Activated CD4-positive, alpha-beta T cell treated with anti-CD3 and anti-CD28 coated beads, Interleukin-2, amount 10 ng/mL, durations not matched to agents 7 days and 5 days (primary cell): ENCODE results near the gene CASZ1. TPM values are rescaled to one million over a fixed set of nuclear protein-coding genes. Genes with fewer than 3 reads are reported as not detected.
A peak's percentile ranks its signal among the peaks of the same experiment; 100 is the strongest.

Experiments used
- CTCF ChIA-PET: fragments of 350-600 bp; sonication (Branson Sonifier 250); formaldehyde crosslinking; loops from one replicate; lab custom pipeline; 2021; ENCODE audit warnings: antibody characterized with exemption; lab: Charles Lee
- POLR2A ChIA-PET: fragments of 350-600 bp; sonication (Branson Sonifier 250); formaldehyde crosslinking; loops from one replicate; lab custom pipeline; 2021; ENCODE audit warnings: antibody characterized with exemption; lab: Charles Lee
- DNase-seq: peaks from one replicate; pipeline ENCODE4 v3.0.0-alpha.2; 2020
- H3K27ac Mint-ChIP-seq: one replicate; pipeline ENCODE4 v1.8.0; 2021; ENCODE audit warnings: mild to moderate bottlenecking, moderate library complexity, mixed read lengths
- H3K27me3 Mint-ChIP-seq: one replicate; pipeline ENCODE4 v1.8.0; 2021; ENCODE audit warnings: mixed read lengths
- H3K36me3 Mint-ChIP-seq: one replicate; pipeline ENCODE4 v1.8.0; 2021; ENCODE audit warnings: low read depth, mixed read lengths
- H3K4me1 Mint-ChIP-seq: one replicate; pipeline ENCODE4 v1.8.0; 2021; ENCODE audit warnings: mixed read lengths
- H3K4me3 Mint-ChIP-seq: one replicate; pipeline ENCODE4 v1.8.0; 2021; ENCODE audit warnings: mild to moderate bottlenecking, moderate library complexity, mixed read lengths
- H3K9me3 Mint-ChIP-seq: one replicate; pipeline ENCODE4 v1.8.0; 2021; ENCODE audit warnings: mixed read lengths
- total RNA-seq, 2 experiments: library from RNA; stranded (reverse); gene quantifications; one replicate each; pipeline ENCODE4 v1.2.3, GENCODE V29; 2021

CASZ1 gene
- total RNA-seq, 2 experiments from 2014 or later: 7.6 to 9.8 TPM

DNA sequence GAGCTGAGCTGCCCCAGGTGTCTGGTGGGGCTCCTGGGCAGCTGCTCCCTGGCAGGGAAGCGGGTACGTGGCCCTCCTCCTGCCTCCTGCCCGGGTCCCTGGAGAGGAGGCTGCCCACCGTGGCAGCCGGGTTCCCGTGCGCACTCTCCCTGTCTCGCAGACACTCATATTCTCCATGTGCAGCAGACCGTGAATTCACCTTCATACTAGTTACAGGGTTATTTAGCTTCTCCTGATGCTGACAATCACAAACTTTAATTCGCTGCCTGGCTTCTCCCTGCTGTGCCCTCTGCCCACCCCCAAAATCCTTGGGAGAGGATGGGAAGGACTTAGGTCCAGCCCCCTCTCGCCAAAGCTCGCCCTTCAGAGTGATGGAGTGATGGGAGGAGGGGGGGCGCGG is 95.3 kb downstream of the CASZ1 start:
- H3K9me3 Mint-ChIP-seq: no peaks in the 10 kb centered on the region
- H3K36me3 Mint-ChIP-seq: no peaks in the 10 kb centered on the region
- POLR2A ChIA-PET: no interaction called here
- H3K27ac Mint-ChIP-seq: no peak overlapping the region
- H3K4me1 Mint-ChIP-seq: peaks cover 2% of the 10 kb centered on the region
- no peak overlapping the region for H3K4me3 Mint-ChIP-seq
- no peak for DNase-seq
- CTCF ChIA-PET: no interaction called here
- H3K27me3 Mint-ChIP-seq: peaks cover 4% of the 10 kb centered on the region

DNA sequence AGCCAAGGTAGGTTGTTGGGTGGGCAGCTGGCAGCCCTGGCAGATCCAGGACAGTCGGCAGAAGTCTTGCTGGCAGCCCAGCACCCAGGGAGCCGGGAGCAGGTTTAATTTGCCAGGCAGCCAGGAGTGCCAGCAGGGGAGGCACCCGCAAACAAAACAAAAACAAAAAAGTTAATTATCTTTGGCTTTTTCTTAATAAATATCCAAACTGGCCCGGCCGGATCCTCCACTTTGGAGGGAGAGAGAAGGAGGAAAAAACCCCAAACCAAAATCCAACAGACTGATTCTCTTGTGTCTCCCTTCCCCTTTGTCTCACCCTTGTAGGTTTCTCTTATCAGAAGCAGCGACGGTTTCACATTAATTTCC is 97.0 kb downstream of the CASZ1 start:
- ChIA-PET POLR2A (no interaction called here), CTCF (no interaction called here)
- DNase-seq: no peak
- no peaks in the 10 kb centered on the region for H3K9me3 Mint-ChIP-seq
- no peak overlapping the region for H3K4me3 Mint-ChIP-seq
- peaks cover 4% of the 10 kb centered on the region for H3K4me1 Mint-ChIP-seq
- H3K27ac Mint-ChIP-seq: no peak overlapping the region
- H3K36me3 Mint-ChIP-seq: no peaks in the 10 kb centered on the region
- H3K27me3 Mint-ChIP-seq: peaks cover 12% of the 10 kb centered on the region

DNA sequence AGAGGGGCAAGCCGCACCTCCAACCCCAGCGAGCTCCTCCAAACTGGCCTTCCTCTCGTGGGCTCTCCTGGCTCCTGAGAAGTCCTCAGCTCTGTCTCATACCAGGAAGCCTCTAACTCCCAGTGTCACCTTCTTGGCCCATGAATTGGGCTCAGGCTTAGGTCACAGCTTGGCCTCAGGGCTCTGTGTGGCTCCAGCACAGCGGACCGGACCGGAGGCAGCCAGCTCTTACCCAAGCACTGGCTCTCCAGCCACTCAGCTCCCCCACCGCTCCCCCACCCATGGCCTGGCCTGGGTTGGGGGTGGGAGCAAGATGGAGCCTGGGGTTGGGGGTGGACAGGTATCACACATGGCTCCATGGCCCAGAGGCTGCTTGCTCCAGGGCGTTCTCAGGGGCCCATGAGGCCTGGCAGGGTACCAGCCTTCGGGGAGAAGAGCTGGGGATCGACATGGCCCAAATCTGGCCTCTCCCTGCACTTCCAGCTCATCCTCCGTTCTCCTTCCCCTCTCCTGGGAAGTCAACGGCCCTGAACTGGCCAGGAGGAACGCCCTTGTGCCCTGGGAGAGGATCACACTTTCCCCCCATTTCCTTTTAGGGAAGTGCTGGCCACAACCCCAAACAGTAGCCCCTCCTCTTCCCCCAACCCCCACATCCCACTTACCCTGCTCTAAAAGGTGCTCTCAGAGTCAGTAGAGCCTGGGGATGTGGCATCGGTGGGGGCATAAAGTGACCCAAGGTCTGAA is 97.5 kb downstream of the CASZ1 start:
- Mint-ChIP-seq H3K4me3 (no peak overlapping the region), H3K4me1 (peaks cover 4% of the 10 kb centered on the region), H3K9me3 (no peaks in the 10 kb centered on the region), H3K27me3 (peaks cover 12% of the 10 kb centered on the region), H3K36me3 (no peaks in the 10 kb centered on the region), H3K27ac (no peak overlapping the region)
- no peak for DNase-seq
- POLR2A ChIA-PET: no interaction called here
- CTCF ChIA-PET: interaction anchor here (1.1 kb wide), 1 partner anchor 506 kb away, joined by 3 read pairs; no protein-coding TSS in a partner anchor

DNA sequence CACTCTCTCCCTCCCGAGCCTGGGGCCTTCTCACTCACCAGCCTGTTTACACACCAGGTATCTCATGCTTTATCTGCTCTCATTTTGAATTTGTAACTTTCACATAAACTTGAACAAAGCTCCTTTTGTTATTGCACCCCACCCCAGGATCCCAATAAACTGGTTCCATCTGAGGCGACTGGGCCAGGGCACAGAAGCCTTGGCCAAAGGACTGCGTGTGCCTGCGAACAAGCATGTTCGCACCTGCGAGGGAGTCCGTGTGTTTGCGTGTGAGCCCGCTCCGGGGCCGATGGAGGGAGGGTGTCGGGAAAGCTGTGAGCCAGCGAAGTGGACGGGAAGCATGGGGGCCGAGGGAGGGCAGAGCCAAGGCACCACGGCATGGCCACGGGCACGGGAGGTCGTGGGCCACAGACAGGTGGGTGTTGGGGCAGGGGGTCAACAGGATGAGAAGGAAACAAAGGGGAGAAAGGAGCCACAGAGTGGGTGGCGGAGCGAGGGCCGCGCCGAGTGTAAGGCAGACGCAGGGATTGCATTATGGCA is 98.8 kb downstream of the CASZ1 start:
- Mint-ChIP-seq H3K27ac (no peak overlapping the region), H3K4me3 (no peak overlapping the region), H3K4me1 (peaks cover 12% of the 10 kb centered on the region), H3K27me3 (peaks cover 12% of the 10 kb centered on the region), H3K9me3 (no peaks in the 10 kb centered on the region), H3K36me3 (no peaks in the 10 kb centered on the region)
- DNase-seq: no peak
- ChIA-PET CTCF (interaction anchor here (1.1 kb wide), 1 partner anchor 507 kb away, joined by 3 read pairs; no protein-coding TSS in a partner anchor), POLR2A (interaction anchor here (0.6 kb wide), 1 partner anchor 10 kb away, joined by 3 read pairs; no protein-coding TSS in a partner anchor)

DNA sequence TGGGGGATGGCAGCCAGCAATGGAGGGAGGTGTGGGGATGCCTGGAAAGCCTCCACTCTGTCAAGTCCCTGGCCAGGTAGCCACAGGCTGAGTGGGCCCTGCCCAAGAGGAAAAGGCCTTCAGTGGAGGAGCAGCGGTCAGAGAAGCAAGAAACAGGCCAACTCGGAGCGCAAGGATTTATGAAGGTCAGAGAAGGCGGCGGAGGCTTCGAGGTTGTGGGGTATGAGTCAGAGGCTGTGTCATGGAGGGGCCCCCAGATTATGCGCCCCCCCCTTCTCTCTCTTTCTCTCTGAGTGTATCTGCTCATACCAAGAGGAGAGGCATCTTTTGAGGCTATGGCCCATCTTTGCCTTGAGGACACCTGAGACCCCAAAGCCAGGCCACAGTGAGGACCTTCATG is 99.5 kb downstream of the CASZ1 start:
- Mint-ChIP-seq H3K27me3 (peaks cover 12% of the 10 kb centered on the region), H3K4me1 (peaks cover 18% of the 10 kb centered on the region), H3K9me3 (no peaks in the 10 kb centered on the region), H3K36me3 (no peaks in the 10 kb centered on the region), H3K27ac (no peak overlapping the region), H3K4me3 (no peak overlapping the region)
- CTCF ChIA-PET: no interaction called here
- no peak for DNase-seq
- POLR2A ChIA-PET: interaction anchor here (0.6 kb wide), 1 partner anchor 9 kb away, joined by 3 read pairs; no protein-coding TSS in a partner anchor

DNA sequence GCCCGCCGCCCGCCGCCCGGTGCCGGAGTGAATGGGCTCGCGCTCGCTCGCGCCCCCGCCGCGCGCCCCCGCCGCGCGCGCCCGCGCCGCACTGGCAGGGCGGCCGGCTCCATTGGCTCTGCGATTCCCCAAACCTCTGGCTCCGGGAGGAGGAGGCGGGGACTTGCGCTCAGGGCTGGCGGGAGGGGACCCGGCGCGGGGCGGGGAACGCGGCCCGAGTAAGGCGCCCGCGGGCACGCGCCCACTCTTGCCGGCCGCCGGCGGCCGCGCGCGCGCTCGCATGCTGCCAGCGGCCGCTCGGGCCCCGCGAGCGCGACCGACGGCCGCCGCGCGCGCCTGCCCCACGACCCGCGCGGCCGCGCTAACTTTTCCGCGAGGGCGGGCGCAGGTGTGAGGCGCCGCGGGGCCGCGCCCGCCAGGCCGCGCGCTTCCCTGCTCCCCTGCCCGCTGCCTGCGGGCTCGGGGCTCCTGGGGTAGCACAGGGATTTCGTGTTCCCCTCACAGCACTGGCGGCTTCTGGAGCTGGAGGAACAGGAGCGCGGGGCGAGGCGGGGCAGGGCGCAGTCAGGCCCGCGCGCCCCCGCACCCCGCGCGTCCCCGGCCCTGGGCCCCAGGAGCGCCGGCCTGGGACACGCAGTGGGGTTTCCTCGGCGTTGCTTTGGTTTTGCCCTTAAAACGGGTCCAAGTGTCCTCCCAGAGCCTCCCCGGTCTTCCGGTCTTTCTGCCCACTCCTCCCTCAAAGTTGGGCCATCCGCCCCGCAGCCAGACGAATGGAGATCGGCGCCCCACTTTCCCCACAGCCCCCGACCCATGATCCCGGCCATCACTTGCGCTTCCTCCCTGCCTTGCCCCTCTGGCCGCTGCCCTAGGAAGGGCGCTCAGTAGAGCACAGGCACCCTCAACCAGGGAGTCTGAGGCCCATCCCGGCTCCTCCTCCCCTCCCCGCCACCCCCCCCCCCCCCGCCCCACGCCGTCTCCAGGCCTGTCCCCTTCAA is 101.5 kb downstream of the CASZ1 start:
- DNase-seq: peak; percentile 74
- Mint-ChIP-seq H3K36me3 (no peaks in the 10 kb centered on the region), H3K27me3 (peaks cover 12% of the 10 kb centered on the region), H3K9me3 (no peaks in the 10 kb centered on the region), H3K4me1 (peaks cover 25% of the 10 kb centered on the region), H3K4me3 (peak overlapping the region; percentile 75), H3K27ac (peak overlapping the region; percentile 75)
- CTCF ChIA-PET: no interaction called here
- POLR2A ChIA-PET: no interaction called here

DNA sequence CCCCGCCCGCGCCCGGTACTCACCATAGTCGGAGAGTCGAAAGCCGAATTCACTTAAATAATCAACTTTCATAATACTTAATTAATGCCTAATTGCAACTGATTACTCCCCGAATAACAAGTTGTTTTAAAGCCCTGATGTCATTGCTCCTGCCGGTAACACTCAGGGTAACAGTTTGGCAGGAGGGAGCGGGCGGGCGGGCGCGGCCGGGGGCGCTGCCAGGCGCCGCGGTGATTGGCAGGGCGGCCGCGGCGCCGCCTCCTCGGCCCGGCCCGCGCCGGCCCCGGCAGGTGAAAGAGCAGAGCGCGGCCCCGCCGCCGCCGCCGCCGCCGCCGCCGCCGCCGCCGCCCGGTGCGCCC is 102.2 kb downstream of the CASZ1 start:
- Mint-ChIP-seq H3K9me3 (no peaks in the 10 kb centered on the region), H3K4me1 (peaks cover 25% of the 10 kb centered on the region), H3K27me3 (peaks cover 12% of the 10 kb centered on the region), H3K4me3 (peak overlapping the region; percentile 79), H3K36me3 (no peaks in the 10 kb centered on the region), H3K27ac (peak overlapping the region; percentile 87)
- peak; percentile 57 for DNase-seq
- CTCF ChIA-PET: no interaction called here
- POLR2A ChIA-PET: no interaction called here

DNA sequence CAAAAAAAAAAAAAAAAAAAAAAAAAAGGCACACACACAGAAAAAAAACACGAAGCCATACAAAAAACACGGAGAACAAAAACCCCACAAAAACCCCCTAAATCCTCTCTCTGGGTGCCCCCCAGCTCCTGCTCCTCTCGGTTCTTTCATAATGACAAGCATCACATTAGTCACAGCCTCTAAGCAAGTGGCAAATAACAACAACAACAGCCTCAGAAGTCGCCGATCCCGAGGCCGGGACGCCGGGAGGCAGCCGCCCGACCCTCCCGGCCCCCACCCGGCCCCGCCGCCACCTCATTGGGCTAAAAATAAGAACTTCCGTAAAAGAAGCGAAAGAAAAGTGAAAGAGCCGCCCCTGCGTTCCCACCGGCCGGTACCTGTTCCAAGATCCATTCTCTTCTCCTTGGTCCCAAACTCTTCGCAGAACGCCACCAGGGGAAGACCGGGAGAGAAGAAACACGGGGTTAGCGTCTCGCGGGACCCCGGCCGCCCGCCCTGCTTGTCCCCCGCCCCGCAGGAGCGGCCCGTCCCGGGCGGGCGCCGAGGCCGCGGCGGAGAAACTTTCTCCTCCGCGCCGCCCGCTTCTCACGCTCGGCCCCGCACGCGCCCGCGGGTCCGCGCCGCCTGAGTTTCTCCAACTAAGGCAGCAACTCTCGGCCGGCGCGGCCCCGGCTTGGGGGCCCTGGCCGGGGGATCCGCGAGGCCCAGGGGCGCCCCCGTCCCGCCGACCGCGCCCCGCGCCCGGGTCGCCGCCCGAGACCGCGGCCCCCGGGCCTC is 102.8 kb downstream of the CASZ1 start:
- H3K4me3 Mint-ChIP-seq: peak overlapping the region; percentile 86
- H3K4me1 Mint-ChIP-seq: peaks cover 25% of the 10 kb centered on the region
- H3K27me3 Mint-ChIP-seq: peaks cover 12% of the 10 kb centered on the region
- H3K9me3 Mint-ChIP-seq: no peaks in the 10 kb centered on the region
- ChIA-PET CTCF (interaction anchor here (1.2 kb wide), 1 partner anchor 200 kb away, joined by 3 read pairs; no protein-coding TSS in a partner anchor), POLR2A (no interaction called here)
- no peaks in the 10 kb centered on the region for H3K36me3 Mint-ChIP-seq
- H3K27ac Mint-ChIP-seq: peak overlapping the region; percentile 93
- DNase-seq: peak; percentile 43

DNA sequence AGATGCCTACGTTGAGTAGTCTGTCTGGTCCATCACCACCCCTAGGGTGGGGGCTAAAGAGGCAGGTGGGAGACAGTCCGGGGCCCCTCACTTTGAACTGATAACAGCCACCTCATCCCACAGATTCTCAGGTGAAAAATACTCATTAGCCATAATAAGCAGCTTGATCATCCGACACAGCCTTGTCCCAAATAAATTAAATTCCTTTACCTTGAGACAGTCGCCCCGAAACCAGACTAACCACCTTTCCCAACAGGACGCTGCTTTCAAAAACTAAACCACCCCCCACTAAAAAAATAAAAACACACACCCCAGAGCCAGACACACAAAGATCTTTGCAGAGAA is 103.3 kb downstream of the CASZ1 start:
- Mint-ChIP-seq H3K4me1 (peaks cover 25% of the 10 kb centered on the region), H3K4me3 (peak overlapping the region; percentile 86), H3K9me3 (no peaks in the 10 kb centered on the region), H3K27me3 (peaks cover 12% of the 10 kb centered on the region), H3K36me3 (no peaks in the 10 kb centered on the region), H3K27ac (peak overlapping the region; percentile 93)
- DNase-seq: no peak
- POLR2A ChIA-PET: interaction anchor here (0.6 kb wide), 1 partner anchor 272 kb away, joined by 4 read pairs; no protein-coding TSS in a partner anchor
- CTCF ChIA-PET: interaction anchor here (0.7 to 1.2 kb wide), 2 partner anchors 14 to 199 kb away, joined by 3 read pairs; no protein-coding TSS in a partner anchor

DNA sequence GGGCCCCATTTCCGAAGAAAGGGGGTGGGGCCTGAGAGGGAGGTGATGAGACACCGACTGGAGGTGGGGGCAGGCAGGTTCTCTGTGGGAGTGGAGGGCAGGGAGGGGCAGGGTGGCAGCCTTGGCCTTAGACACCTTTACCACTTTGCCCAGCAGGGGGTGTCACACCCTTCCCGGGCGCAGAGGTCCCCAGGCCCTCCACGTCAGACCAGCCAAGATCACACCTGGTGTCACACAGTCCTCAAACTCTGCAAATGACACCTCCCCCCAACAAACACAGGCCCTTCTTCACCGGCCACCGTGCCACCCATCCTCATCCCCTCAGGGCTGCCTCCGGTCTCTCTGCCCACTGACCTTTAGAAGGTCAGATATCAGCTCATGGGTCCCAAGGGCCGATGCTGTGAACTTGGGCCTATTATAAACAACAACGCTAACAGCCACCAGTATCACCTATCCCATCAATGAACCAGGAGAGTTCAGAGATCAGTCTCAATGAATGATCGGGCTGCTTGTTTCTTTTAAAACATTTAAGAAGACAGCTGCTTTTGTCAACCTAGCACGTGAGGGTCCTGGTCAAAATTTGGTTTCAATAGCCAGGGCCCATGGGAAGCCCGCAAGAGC is 103.9 kb downstream of the CASZ1 start:
- CTCF ChIA-PET: interaction anchor here (0.7 to 1.2 kb wide), 2 partner anchors 15 to 198 kb away, joined by 3 read pairs; no protein-coding TSS in a partner anchor
- H3K9me3 Mint-ChIP-seq: no peaks in the 10 kb centered on the region
- H3K4me1 Mint-ChIP-seq: peaks cover 25% of the 10 kb centered on the region
- H3K27ac Mint-ChIP-seq: peak overlapping the region; percentile 93
- H3K36me3 Mint-ChIP-seq: no peaks in the 10 kb centered on the region
- peaks cover 12% of the 10 kb centered on the region for H3K27me3 Mint-ChIP-seq
- peak; percentile 73 for DNase-seq
- peak overlapping the region; percentile 86 for H3K4me3 Mint-ChIP-seq
- POLR2A ChIA-PET: interaction anchor here (0.6 kb wide), 1 partner anchor 273 kb away, joined by 4 read pairs; no protein-coding TSS in a partner anchor

DNA sequence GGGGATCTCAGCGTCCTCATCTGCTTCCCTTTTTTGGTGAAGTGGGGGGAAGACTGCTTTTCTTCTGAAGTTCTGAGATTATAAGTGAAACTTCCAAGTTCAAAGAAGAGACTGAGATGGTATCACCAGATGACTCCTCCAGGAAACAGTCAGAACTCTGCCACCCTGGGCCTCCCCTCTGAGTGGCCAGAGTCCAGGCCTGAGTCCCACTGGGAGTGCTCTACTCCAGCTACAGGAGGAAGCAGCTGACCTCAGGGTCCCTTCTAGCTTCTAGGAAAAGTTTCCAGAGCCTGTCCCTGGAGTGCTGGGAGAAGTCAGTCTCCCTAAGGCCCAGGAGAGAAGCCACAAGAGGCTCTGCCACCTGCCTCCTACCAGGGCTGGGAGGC is 104.7 kb downstream of the CASZ1 start:
- ChIA-PET CTCF (no interaction called here), POLR2A (no interaction called here)
- peaks cover 12% of the 10 kb centered on the region for H3K27me3 Mint-ChIP-seq
- no peaks in the 10 kb centered on the region for H3K36me3 Mint-ChIP-seq
- H3K9me3 Mint-ChIP-seq: no peaks in the 10 kb centered on the region
- H3K27ac Mint-ChIP-seq: no peak overlapping the region
- no peak overlapping the region for H3K4me3 Mint-ChIP-seq
- H3K4me1 Mint-ChIP-seq: peaks cover 25% of the 10 kb centered on the region
- DNase-seq: no peak
